Cardiac ventricle fibroblast (primary cell): ENCODE data around the gene LMBRD2. TPM values are rescaled to one million over a fixed set of nuclear protein-coding genes. Genes with fewer than 3 reads are reported as not detected.

ENCODE experiments used
- total RNA-seq: library from RNA; depleted of rRNA; stranded (reverse); fragments of >200 nt; gene quantifications from 2 replicates; pipeline ENCODE4 v1.2.3, GENCODE V29; 2015

LMBRD2 gene
- 4.7 and 7.5 TPM in 2 replicates for total RNA-seq

DNA sequence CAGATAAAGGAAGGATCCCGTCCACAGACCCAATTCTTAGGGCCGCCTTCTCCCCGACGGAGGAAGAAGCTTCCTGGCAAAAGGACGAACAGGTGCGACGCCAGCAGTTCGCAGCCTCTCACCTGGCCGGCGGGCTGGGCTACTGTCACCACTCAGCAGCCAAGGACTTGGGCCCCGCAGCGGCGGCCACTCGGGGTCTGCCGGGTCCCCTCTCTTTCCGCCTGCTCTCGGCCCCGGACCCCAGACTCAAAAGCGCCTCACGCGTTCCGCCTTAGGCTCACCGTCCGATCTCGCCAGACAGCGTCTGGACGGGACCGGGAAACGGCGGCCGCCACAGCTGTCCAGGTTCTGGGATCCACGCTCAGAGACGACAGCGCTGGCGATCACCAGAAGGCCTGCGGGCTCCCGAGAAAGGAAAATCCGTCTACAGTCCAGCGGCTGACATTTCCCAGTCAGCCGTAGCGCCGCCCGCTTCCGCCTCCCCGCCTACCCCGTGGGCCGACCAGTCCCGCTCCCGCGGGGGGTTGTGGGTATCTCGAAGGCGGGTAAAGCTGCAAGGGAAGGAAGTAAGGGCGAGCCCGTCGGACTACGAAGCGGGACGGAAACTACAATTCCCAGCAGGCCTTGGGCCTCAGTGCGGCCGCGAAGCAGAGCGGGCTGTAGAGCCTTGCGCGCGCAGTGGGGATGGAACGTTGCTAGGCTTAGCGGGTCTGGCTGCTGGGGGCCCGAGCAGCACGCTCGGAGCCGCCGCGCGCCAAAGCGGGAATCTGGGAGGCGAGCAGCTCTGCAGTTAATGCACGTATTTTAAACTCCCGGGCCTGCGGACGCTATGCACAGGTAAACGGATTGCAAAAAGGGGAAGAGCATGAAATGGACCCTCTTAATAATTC lies at the start of gene LMBRD2, which contains the start of gene SKP2:
LMBRD2 (minus strand) TSS at position 454 of the 890 bp plus-strand sequence. CDS start 8,538 bp downstream, outside the sequence.
SKP2 (plus strand) TSS at position 678 of the 890 bp plus-strand sequence; CDS start at position 830, 152 bp downstream.

DNA sequence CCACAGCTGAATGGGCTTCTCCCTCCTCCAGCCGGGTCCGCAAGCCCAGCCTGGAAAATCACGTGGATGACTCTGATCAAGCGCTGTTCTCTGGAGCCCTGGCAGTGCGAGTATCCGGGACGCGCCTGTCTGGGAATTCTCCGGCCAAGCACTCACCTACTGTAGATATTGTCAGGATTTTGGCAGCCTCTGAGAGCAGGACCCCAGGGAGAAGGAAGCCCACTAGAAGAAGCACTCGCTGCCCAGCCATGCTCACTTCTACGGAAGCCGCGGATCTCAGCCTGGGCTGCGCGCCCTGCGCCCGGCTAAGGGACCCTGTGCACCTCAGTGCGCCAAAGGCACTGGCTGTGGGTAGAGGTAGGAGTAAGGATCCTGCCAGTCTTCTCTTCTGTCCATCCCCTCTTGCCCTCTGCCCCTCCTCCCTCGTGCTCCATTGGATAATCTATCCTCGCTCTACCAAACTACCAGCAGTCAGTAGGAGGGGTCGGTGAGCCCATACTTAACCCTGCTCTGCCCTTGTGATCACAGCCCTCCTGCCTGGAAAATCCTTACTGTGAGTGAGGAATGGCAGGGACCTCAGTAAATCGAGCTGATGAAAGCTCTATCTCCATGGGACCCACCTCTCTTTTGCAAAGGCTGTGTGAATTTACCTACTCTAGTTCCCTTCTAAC lies 85.0 kb downstream of the LMBRD2 start, which contains the start of gene UGT3A2:
UGT3A2 (minus strand) TSS at position 343 of the 671 bp plus-strand sequence; CDS start at position 250, 93 bp downstream.

Other genes starting within 250 kb of the LMBRD2 start
- not detected in 2 replicates for gene CAPSL, start 213.3 kb downstream of the LMBRD2 start, total RNA-seq
- not detected in 2 replicates for gene UGT3A1, start 160.5 kb downstream of the LMBRD2 start, total RNA-seq
- gene UGT3A2, start 85.0 kb downstream of the LMBRD2 start, total RNA-seq = not detected in 2 replicates
- gene SKP2, start 224 bp upstream of the LMBRD2 start, total RNA-seq = 12.4 and 12.9 TPM in 2 replicates
- gene NADK2, start 90.0 kb upstream of the LMBRD2 start, total RNA-seq = 19.5 and 25.7 TPM in 2 replicates
- 0.44 and 1.6 TPM in 2 replicates for gene RANBP3L, start 150.0 kb upstream of the LMBRD2 start, total RNA-seq